Activated T-helper 2 cell treated with anti-CD3 and anti-CD28 coated beads, Interferon-gamma antibody, Interleukin-2, Interleukin-4, amounts not matched to agents 10 μg/mL and 5 μg/mL and 100 μg/mL, durations not matched to agents 14 hours and 24 hours and 36 hours (primary cell): Measurements from ENCODE around the gene EMP3. TPM values are rescaled to one million over a fixed set of nuclear protein-coding genes. Genes with fewer than 3 reads are reported as not detected.

Experiments used
- DNase-seq: peaks from one replicate; pipeline ENCODE4 v3.0.0; 2021; ENCODE audit warnings: low spot score
- H3K27ac Mint-ChIP-seq: one replicate; pipeline ENCODE4 v1.8.0; 2021; ENCODE audit warnings: mixed read lengths
- H3K27me3 Mint-ChIP-seq: one replicate; pipeline ENCODE4 v1.8.0; 2021; ENCODE audit warnings: low read depth, mixed read lengths
- H3K36me3 Mint-ChIP-seq: one replicate; pipeline ENCODE4 v1.8.0; 2021; ENCODE audit warnings: low read depth, mixed read lengths
- H3K4me1 Mint-ChIP-seq: one replicate; pipeline ENCODE4 v1.8.0; 2021; ENCODE audit warnings: low read depth, mixed read lengths
- H3K4me3 Mint-ChIP-seq: one replicate; pipeline ENCODE4 v1.8.0; 2021; ENCODE audit warnings: low read depth, mild to moderate bottlenecking, moderate library complexity, mixed read lengths
- H3K9me3 Mint-ChIP-seq: one replicate; pipeline ENCODE4 v1.8.0; 2021; ENCODE audit warnings: mixed read lengths
- intact Hi-C: fragments of 100-400 bp; cut with micrococcal nuclease; formaldehyde crosslinking; loops from one replicate; pipeline ENCODE4 v1.15.1; 2023
- total RNA-seq: library from RNA; stranded (reverse); gene quantifications from 2 replicates; pipeline ENCODE4 v1.2.3, GENCODE V29; 2022

Gene EMP3
- total RNA-seq, 1 donor from 2014 or later: 329 TPM

DNA sequence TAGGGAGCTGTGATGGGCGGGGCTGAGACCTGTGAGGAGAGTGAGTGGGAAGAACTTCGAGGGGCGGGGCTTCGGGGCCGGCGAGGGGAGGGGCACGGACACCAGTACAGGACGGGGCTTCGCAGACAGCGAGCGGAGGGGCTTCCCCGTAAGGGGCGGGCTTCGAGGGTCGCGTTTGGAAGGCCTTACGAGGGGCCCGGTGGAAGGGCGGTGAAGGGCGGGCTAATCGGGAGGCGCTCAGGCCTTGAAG, 4.1 kb upstream of the EMP3 start:
- Mint-ChIP-seq H3K27me3 (no peaks in the 10 kb centered on the region), H3K4me1 (peaks cover 38% of the 10 kb centered on the region), H3K4me3 (peak overlapping the region; percentile 89), H3K36me3 (peaks cover 10% of the 10 kb centered on the region), H3K27ac (peak overlapping the region; percentile 98), H3K9me3 (no peaks in the 10 kb centered on the region)
- intact Hi-C loops: loop anchor here (2.0 to 10.0 kb wide), 6 partner anchors 42 to 551 kb away; partner anchors contain the start of genes CARD8, DBP, GRWD1 and LMTK3
- DNase-seq: peak; percentile 96

GRCh38 chr19:48321622-48322591, 3.4 kb upstream of the EMP3 start:
- H3K27ac Mint-ChIP-seq: peak overlapping the region; percentile 98
- intact Hi-C loops: loop anchor here (1.0 to 10.0 kb wide), 7 partner anchors 10 to 550 kb away; partner anchors contain the start of genes CARD8, DBP, GRWD1 and LMTK3

DNA sequence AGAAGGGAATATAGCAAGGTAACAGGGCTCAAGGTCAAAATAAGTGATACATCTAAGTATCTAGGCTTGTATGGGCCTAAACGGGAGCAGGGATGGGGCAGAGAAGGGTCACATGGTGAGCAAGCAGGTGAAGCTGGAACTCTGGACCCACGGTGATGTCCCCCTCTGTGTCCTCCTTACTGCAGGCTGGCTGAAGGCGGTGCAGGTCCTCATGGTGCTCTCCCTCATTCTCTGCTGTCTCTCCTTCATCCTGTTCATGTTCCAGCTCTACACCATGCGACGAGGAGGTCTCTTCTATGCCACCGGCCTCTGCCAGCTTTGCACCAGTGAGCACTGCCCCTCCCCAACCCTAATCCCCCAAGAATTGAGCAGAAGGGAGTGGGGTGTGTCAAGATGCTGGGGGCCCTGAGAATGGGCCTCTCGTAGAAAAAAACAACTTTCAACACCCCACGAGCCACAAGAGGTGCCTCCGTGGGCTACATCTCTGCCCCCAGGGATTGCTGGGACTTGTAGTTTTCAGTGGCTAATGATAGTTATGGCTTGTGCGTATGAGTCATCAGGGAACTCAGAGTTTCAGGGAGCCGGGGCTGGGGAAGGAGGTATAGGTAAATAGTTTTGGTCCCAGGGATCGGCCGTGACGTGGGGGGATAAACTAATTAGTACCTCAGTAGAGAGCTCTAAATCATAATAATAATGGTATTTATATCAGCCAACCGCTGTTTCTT, 4.0 kb downstream of the EMP3 start:
- H3K4me3 Mint-ChIP-seq: peak overlapping the region; percentile 80
- peak; percentile 35 for DNase-seq
- intact Hi-C loops: loop anchor here (10.0 kb wide), 1 partner anchor 305 kb away; the partner anchor contains the start of gene DBP
- H3K4me1 Mint-ChIP-seq: peaks cover 57% of the 10 kb centered on the region
- no peaks in the 10 kb centered on the region for H3K27me3 Mint-ChIP-seq
- H3K36me3 Mint-ChIP-seq: peaks cover 67% of the 10 kb centered on the region
- peak overlapping the region; percentile 84 for H3K27ac Mint-ChIP-seq
- peaks cover 3% of the 10 kb centered on the region for H3K9me3 Mint-ChIP-seq

More at GRCh38 chr19:48321622-48322591, 3.4 kb upstream of the EMP3 start:
- peak overlapping the region; percentile 89 for H3K4me3 Mint-ChIP-seq
- peak; percentile 100 for DNase-seq
- peaks cover 16% of the 10 kb centered on the region for H3K36me3 Mint-ChIP-seq
- no peaks in the 10 kb centered on the region for H3K9me3 Mint-ChIP-seq
- peaks cover 40% of the 10 kb centered on the region for H3K4me1 Mint-ChIP-seq
- no peaks in the 10 kb centered on the region for H3K27me3 Mint-ChIP-seq

DNA sequence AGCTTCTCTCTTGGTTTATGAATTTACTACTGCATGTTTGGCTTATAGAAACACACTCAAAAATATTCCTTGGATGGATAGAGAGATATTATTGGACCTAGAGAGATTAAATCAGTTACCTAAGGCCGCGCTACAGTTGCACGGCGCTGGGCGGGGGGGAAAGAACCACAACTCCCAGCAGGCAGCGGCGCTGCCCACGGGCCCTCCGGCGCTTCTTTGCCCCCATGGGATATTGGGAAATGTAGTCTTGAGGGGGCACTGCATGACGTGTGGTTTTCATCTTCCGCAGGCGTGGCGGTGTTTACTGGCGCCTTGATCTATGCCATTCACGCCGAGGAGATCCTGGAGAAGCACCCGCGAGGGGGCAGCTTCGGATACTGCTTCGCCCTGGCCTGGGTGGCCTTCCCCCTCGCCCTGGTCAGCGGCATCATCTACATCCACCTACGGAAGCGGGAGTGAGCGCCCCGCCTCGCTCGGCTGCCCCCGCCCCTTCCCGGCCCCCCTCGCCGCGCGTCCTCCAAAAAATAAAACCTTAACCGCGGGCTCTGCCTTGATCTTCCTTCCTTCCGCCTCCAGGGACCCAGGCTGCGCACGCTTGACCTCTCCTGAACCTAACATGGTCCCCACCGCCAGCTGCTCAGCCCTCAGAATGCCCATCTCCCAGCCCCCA, 4.8 kb downstream of the EMP3 start:
- peak; percentile 84 for DNase-seq
- H3K4me3 Mint-ChIP-seq: peak overlapping the region; percentile 80
- peak overlapping the region; percentile 84 for H3K27ac Mint-ChIP-seq
- peaks cover 3% of the 10 kb centered on the region for H3K9me3 Mint-ChIP-seq
- H3K36me3 Mint-ChIP-seq: peaks cover 66% of the 10 kb centered on the region
- intact Hi-C loops: loop anchor here (2.0 to 5.0 kb wide), 2 partner anchors 33 to 67 kb away; partner anchors contain the start of gene TMEM143
- H3K4me1 Mint-ChIP-seq: peaks cover 58% of the 10 kb centered on the region
- no peaks in the 10 kb centered on the region for H3K27me3 Mint-ChIP-seq

DNA sequence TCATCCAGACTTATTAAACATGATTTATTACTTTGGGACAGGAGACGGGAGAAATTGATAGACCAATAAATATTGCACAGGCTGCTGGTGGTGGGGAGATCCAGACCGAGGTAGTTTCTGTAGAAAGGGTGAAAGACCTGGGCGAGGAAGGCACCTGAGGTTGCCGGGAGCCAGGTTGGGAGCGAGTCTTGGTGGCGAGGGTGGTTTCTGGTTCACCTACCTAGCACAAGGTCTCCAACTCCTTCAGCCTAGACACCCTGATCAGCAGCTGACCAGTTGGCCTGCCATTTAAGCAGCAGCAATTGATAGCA, 7.0 kb downstream of the EMP3 start:
- no peaks in the 10 kb centered on the region for H3K27me3 Mint-ChIP-seq
- intact Hi-C loops: loop anchor here (1.0 to 5.0 kb wide), 2 partner anchors 10 to 65 kb away; no protein-coding TSS in a partner anchor
- H3K36me3 Mint-ChIP-seq: peaks cover 49% of the 10 kb centered on the region
- H3K27ac Mint-ChIP-seq: peak overlapping the region; percentile 86
- H3K4me3 Mint-ChIP-seq: peak overlapping the region; percentile 86
- peaks cover 54% of the 10 kb centered on the region for H3K4me1 Mint-ChIP-seq
- peaks cover 3% of the 10 kb centered on the region for H3K9me3 Mint-ChIP-seq
- DNase-seq: no peak

- Mint-ChIP-seq H3K27ac (peak overlapping the region; percentile 86), H3K27me3 (no peaks in the 10 kb centered on the region), H3K36me3 (peaks cover 43% of the 10 kb centered on the region), H3K4me1 (peaks cover 49% of the 10 kb centered on the region), H3K9me3 (peaks cover 3% of the 10 kb centered on the region), H3K4me3 (peak overlapping the region; percentile 86)
- DNase-seq: peak; percentile 94
- intact Hi-C loops: loop anchor here (1.0 to 5.0 kb wide), 3 partner anchors 11 to 66 kb away; no protein-coding TSS in a partner anchor
These were observed 7.5 kb downstream of the EMP3 start for GRCh38 chr19:48332662-48333466.

DNA sequence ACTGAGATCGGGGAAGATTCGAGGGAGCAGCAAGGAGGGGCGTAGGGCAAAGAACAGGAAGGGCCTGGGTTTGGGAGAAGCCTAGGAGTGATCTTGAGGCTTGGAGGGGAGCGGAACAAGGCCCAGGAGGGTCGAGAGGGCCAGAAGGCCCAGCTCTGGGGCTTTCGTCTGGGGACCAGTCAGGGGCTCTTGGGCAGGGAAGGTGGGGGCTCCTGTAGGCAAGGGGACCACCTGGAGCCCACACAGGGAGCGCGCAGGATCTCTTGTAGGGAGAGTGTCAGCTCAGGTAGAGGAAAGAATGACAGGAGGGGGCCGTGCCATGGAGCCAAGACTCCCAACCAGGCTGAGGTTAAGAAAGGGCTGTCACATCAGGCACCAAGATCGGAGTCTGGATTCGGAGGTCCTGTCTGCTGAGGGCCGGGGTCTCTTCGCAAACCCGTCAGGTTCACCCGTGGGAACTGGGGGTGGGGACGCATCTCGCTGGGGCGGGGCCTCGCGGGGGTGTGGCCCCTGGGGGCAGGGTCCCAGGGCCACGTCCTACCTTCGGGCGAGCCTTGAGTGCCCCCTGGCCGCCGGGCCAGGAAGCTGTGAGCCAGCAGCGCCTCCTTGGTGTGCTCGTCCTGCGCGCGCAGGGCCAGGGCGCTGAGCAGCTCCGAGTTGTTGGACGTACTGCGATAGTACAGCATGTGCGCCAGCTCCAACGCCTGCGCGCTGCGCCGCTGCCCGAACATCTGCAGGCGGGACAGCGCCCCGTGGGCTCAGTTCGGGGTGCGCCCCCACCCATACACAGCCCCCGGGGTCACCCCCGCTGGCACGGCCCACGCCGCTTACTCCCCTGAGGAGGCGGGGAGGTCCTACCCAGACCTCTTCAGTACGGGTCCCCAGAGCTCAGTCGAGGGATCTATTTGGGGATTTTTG, 8.4 kb downstream of the EMP3 start:
- Mint-ChIP-seq H3K4me1 (peaks cover 47% of the 10 kb centered on the region), H3K9me3 (peaks cover 3% of the 10 kb centered on the region), H3K27ac (peak overlapping the region; percentile 89), H3K36me3 (peaks cover 34% of the 10 kb centered on the region), H3K27me3 (no peaks in the 10 kb centered on the region), H3K4me3 (peak overlapping the region; percentile 86)
- intact Hi-C loops: loop anchor here (1.0 to 5.0 kb wide), 2 partner anchors 64 to 66 kb away; no protein-coding TSS in a partner anchor
- DNase-seq: peak; percentile 92

GRCh38 chr19:48338253-48338755, 13.0 kb downstream of the EMP3 start:
- Mint-ChIP-seq H3K27me3 (no peaks in the 10 kb centered on the region), H3K36me3 (peaks cover under 1% of the 10 kb centered on the region), H3K27ac (no peak overlapping the region), H3K4me1 (peaks cover 12% of the 10 kb centered on the region), H3K9me3 (no peaks in the 10 kb centered on the region), H3K4me3 (no peak overlapping the region)
- DNase-seq: no peak
- intact Hi-C loops: no loop called here

DNA sequence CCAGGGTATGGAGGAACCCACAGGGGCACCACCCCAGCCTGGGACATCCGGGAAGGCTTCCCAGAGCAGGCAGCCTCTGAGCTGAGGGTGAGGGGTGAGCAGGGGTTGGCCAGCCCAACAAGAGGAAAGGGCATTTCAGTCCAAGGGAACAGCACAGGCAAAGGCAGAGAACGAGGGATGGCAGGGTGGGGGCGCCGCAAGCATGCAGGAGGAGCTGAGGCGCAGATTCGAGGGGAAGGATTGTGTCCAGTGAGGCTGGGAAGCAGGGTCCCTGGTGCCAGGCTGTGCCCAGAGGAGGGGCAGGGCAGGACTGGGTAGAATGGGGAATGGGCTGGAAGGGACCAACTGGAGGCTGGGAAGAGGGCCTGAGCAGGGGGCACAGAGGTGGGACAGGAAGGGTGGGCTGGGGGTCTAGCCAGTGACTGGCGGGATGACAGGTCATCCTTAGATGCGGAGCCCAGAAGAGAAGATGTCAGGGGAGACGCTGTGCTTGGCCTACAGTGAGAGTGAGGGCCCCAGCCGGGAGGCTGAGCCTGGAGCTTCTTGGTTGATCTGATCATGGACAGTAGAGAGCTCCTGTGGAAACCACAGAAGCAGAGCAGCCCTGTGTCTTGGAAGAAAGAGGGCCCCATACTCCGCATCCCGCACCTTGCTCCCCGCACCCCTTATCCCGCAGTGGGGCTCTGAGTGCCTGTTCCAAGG, 13.6 kb downstream of the EMP3 start:
- no peak for DNase-seq
- no peak overlapping the region for H3K27ac Mint-ChIP-seq
- H3K4me3 Mint-ChIP-seq: no peak overlapping the region
- no peaks in the 10 kb centered on the region for H3K27me3 Mint-ChIP-seq
- H3K36me3 Mint-ChIP-seq: peaks cover 4% of the 10 kb centered on the region
- H3K9me3 Mint-ChIP-seq: no peaks in the 10 kb centered on the region
- peaks cover 8% of the 10 kb centered on the region for H3K4me1 Mint-ChIP-seq
- intact Hi-C loops: no loop called here

- intact Hi-C loops: no loop called here
- Mint-ChIP-seq H3K4me3 (no peak overlapping the region), H3K36me3 (peaks cover 4% of the 10 kb centered on the region), H3K27me3 (no peaks in the 10 kb centered on the region), H3K27ac (no peak overlapping the region), H3K4me1 (no peaks in the 10 kb centered on the region), H3K9me3 (no peaks in the 10 kb centered on the region)
- no peak for DNase-seq
These were observed 15.6 kb downstream of the EMP3 start for GRCh38 chr19:48340995-48341394.
